ENCODE data around the gene NKPD1. TPM values are rescaled to one million over a fixed set of nuclear protein-coding genes. Genes with fewer than 3 reads are reported as not detected.

NKPD1 gene
- total RNA-seq, 4 donors from 2014 or later, result 0.21 TPM; not detected in 3

DNA sequence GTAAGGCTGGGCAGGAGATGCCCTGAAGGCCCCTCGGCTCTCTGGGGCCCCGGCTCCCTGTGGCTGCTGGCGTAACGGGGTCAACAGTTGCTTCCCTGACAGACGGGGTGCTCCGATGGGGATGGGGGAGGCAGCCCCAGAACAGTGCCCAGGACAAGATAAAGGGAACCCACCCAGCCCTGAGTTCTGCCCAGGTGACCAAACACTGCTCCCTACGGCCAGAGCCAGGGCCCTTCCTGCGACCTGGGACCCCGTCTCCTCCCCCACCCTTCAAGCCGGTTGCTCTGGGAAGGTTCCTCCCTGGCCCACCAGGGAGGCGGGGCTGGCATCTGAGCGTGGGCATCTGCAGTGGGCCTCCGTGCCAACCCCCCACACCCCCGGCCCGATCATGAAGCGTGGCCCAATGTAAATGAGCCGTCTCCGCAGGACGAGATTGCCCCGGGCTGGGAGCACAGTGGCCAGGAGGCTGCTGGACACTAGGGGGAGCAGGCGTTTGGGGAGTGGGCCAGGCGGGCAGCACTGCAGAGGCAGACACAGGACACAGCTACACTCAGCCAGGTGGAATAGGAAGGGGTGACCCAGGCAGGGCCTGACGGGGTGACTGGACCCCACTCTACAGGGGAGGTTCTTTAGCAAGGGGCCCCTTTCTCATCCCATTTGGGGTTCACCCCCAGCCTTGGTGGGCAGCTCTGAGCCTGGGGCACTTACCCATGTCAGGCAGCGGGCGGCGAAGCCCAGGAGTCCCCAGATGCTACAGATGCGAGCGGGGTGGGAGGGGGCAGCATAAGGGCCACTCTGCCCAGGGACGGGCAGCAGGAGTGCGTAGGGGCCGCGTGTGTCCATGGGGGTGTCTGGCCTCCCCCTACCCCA lies 1.2 kb upstream of the NKPD1 start:
- Histone ChIP-seq H3K36me3 (no peaks in the 10 kb centered on the region), H3K27me3 (no peaks in the 10 kb centered on the region), H3K9me3 (no peaks in the 10 kb centered on the region), H3K27ac (no peak overlapping the region), H3K4me3 (no peak overlapping the region), H3K4me1 (no peaks in the 10 kb centered on the region)
- intact Hi-C loops (cut with DNase I; ENCODE audit: low total_unique reads), result no loop called here
- no peak for DNase-seq
- TF ChIP-seq POLR2A (IDR thresholded peaks at IDR 0.05) (no peak), CTCF (IDR thresholded peaks at IDR 0.05) (peak in 2 of 4 experiments; percentile 6 to 28)

- no peak for DNase-seq
- no peaks in the 10 kb centered on the region for H3K27me3 ChIP-seq
- no peak overlapping the region for H3K4me3 ChIP-seq
- no peak for TF ChIP-seq POLR2A (IDR thresholded peaks at IDR 0.05)
- TF ChIP-seq CTCF (IDR thresholded peaks at IDR 0.05), result no peak
- no peaks in the 10 kb centered on the region for H3K4me1 ChIP-seq
- H3K27ac ChIP-seq, result no peak overlapping the region
- no peaks in the 10 kb centered on the region for H3K9me3 ChIP-seq
- intact Hi-C loops (cut with DNase I; ENCODE audit: low total_unique reads), result no loop called here
- no peaks in the 10 kb centered on the region for H3K36me3 ChIP-seq
Observed at GRCh38 chr19:45159971-45160324, 834 bp downstream of the NKPD1 start.

- intact Hi-C loops (cut with DNase I; ENCODE audit: low total_unique reads), result no loop called here
- Histone ChIP-seq H3K4me1 (no peaks in the 10 kb centered on the region), H3K27me3 (no peaks in the 10 kb centered on the region), H3K27ac (no peak overlapping the region), H3K36me3 (no peaks in the 10 kb centered on the region), H3K4me3 (no peak overlapping the region), H3K9me3 (no peaks in the 10 kb centered on the region)
- TF ChIP-seq CTCF (IDR thresholded peaks at IDR 0.05) (no peak), POLR2A (IDR thresholded peaks at IDR 0.05) (no peak)
- DNase-seq, result no peak
Observed at GRCh38 chr19:45159210-45159970, 1.4 kb downstream of the NKPD1 start.

DNA sequence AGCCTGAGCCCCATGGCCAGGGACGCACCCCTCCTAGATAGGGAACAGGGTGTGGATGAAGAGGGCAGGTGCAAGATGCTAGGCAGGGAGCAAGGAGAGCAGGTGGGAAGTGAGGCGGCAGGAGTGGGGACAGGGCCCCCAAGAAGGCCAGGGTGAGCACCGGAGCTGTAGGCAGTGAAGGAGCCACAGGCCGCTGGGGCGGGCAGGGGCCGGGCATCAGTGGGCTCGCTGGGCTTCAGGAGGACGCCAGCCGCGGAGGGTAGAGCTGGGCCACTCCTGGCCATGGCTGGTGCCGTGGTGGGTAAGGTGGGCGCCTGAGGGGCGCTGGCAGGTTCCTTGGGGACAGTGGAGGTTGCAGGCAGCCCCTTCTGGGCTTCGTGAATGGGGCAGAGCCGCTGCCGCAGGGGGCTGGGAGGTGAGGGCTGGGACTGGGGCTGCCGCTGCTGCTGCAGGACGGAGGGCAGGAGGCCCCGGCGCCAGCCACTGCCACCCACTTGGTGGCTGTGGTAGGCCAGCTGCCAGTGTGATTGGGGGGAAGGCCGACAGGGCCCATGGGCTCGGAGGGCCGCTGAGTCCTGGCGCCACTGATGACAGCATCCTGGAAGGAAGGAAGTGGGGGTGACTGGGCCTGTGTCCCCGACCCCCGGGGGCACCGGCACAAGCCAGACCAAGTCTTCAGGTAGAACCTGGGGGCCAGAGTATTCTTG lies 2.1 kb downstream of the NKPD1 start:
- intact Hi-C loops (cut with DNase I; ENCODE audit: low total_unique reads), result no loop called here

More for the DNA sequence above, 2.1 kb downstream of the NKPD1 start:
- no peak for TF ChIP-seq POLR2A (IDR thresholded peaks at IDR 0.05)
- no peak for TF ChIP-seq CTCF (IDR thresholded peaks at IDR 0.05)
- Histone ChIP-seq H3K27me3 (no peaks in the 10 kb centered on the region), H3K4me1 (peaks cover 0 to 2% of the 10 kb centered on the region in 2 donors), H3K36me3 (no peaks in the 10 kb centered on the region), H3K4me3 (no peak overlapping the region), H3K9me3 (no peaks in the 10 kb centered on the region), H3K27ac (no peak overlapping the region)
- no peak for DNase-seq
